HG02588 (cell line): ENCODE results near the gene TNNI3K.
A peak's percentile ranks its signal among the peaks of the same experiment; 100 is the strongest.

Experiments used
- ATAC-seq: cut with Tn5 transposase; IDR thresholded peaks from one replicate; pipeline ENCODE4 v1.9.1; 2021; ENCODE audit warnings: mild to moderate bottlenecking, moderate library complexity; ENCODE audit not compliant: unreplicated experiment

The TNNI3K gene

GRCh38 chr1:74481607-74482006 lies 246.4 kb downstream of the TNNI3K start:
- no peak for ATAC-seq

GRCh38 chr1:74485622-74486021 lies 250.4 kb downstream of the TNNI3K start:
- ATAC-seq, result no peak

GRCh38 chr1:74486036-74486435 lies 250.8 kb downstream of the TNNI3K start:
- ATAC-seq, result no peak

- no peak for ATAC-seq
These were observed 261.5 kb downstream of the TNNI3K start for GRCh38 chr1:74496669-74497068.

- no peak for ATAC-seq
These were observed 263.7 kb downstream of the TNNI3K start for GRCh38 chr1:74498901-74499300.

- no peak for ATAC-seq
These were observed 267.2 kb downstream of the TNNI3K start for GRCh38 chr1:74502432-74502831.

- no peak for ATAC-seq
These were observed 267.7 kb downstream of the TNNI3K start for GRCh38 chr1:74502858-74503257.

GRCh38 chr1:74504125-74504932 lies 269.1 kb downstream of the TNNI3K start:
- ATAC-seq, result peak; percentile 90

- no peak for ATAC-seq
These were observed 269.8 kb downstream of the TNNI3K start for GRCh38 chr1:74504933-74505512.

- ATAC-seq, result no peak
These were observed 270.9 kb downstream of the TNNI3K start for GRCh38 chr1:74505928-74506710.

GRCh38 chr1:74508449-74508848 lies 273.3 kb downstream of the TNNI3K start:
- ATAC-seq, result no peak

GRCh38 chr1:74512170-74512915 lies 277.2 kb downstream of the TNNI3K start, which contains the start of gene LRRC53:
TSS of gene LRRC53 (minus strand) at chr1:74512611. CDS start at chr1:74483349, 29,262 bp downstream.
- no peak for ATAC-seq

GRCh38 chr1:74513411-74514300 lies 278.5 kb downstream of the TNNI3K start:
- no peak for ATAC-seq

GRCh38 chr1:74517599-74518051 lies 282.4 kb downstream of the TNNI3K start:
- ATAC-seq, result peak; percentile 52

GRCh38 chr1:74522148-74522547 lies 287.0 kb downstream of the TNNI3K start:
- ATAC-seq, result no peak

- ATAC-seq, result no peak
These were observed 288.8 kb downstream of the TNNI3K start for GRCh38 chr1:74523873-74524480.

- no peak for ATAC-seq
These were observed 291.5 kb downstream of the TNNI3K start for GRCh38 chr1:74526708-74527107.

- ATAC-seq, result no peak
These were observed 292.9 kb downstream of the TNNI3K start for GRCh38 chr1:74528123-74528522.

GRCh38 chr1:74530892-74531291 lies 295.7 kb downstream of the TNNI3K start:
- no peak for ATAC-seq
